Measurements from ENCODE around the gene HSP90AB1.

HSP90AB1 gene

DNA sequence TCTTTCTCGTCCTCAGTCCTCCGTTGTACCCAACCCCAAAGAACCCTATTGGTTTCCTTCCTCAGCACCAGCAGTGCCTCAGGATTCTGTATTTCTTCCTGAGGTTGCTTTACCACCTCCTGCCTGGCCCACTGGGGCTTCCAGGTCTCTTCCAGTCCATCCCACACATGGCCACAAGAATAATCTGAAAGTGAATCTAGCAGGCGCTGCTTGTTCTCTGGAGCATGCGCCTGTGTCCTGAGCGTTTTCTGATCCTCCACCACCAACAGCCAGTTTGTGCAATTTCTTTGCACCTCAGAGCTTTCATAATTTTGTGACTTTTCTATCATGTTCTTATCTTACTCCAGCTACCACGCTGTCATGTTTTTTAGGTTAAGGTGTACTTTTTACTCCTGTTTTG, 11.6 kb upstream of the HSP90AB1 start:
- Histone ChIP-seq H3K4me1 (peaks cover 43% of the 10 kb centered on the region), H3K9ac (no peak overlapping the region), H3K4me2 (no peak overlapping the region), H3K4me3 (no peak overlapping the region), H4K20me1 (no peaks in the 10 kb centered on the region), H3K27me3 (no peaks in the 10 kb centered on the region), H3K27ac (no peak overlapping the region), H3K9me3 (no peaks in the 10 kb centered on the region), H3K36me3 (peaks cover 36% of the 10 kb centered on the region)
- TF ChIP-seq Cebpa-rat (IDR thresholded peaks at IDR 0.05) = no peak

DNA sequence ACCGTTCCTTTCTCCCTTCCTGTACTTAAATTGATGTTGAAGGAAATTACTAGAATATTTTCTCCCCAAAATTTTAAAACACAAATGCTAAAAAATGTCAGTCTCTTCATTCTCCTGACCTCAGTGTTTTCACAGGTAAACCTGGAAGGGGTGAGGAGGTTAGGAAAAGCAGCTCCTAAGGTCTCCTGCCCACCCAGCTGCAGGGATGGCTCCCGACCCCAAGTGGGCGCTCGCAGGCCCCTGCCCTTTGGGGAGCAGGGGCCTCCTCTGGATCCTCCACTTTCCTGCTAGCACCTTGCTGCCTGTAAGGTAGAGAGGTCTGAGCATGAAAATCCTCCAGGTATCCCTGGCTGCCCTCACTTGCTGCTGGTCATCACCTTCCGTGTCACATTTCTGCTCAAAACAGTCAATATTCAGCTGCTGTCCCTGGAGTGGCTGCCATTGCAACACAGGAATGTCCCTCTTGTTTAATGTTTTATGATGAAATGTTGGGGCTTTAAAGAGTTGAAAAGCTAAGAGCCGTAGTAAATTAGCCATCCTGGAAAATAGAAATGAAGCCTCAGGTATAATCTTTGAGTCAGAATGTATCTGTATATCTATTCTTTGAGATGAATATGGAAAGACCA, 10.9 kb upstream of the HSP90AB1 start:
- Histone ChIP-seq H3K4me3 (no peak overlapping the region), H3K9me3 (no peaks in the 10 kb centered on the region), H3K36me3 (peaks cover 29% of the 10 kb centered on the region), H3K4me2 (no peak overlapping the region), H3K4me1 (peaks cover 43% of the 10 kb centered on the region), H3K27me3 (no peaks in the 10 kb centered on the region), H4K20me1 (no peaks in the 10 kb centered on the region), H3K9ac (no peak overlapping the region), H3K27ac (no peak overlapping the region)
- no peak for TF ChIP-seq Cebpa-rat (IDR thresholded peaks at IDR 0.05)

DNA sequence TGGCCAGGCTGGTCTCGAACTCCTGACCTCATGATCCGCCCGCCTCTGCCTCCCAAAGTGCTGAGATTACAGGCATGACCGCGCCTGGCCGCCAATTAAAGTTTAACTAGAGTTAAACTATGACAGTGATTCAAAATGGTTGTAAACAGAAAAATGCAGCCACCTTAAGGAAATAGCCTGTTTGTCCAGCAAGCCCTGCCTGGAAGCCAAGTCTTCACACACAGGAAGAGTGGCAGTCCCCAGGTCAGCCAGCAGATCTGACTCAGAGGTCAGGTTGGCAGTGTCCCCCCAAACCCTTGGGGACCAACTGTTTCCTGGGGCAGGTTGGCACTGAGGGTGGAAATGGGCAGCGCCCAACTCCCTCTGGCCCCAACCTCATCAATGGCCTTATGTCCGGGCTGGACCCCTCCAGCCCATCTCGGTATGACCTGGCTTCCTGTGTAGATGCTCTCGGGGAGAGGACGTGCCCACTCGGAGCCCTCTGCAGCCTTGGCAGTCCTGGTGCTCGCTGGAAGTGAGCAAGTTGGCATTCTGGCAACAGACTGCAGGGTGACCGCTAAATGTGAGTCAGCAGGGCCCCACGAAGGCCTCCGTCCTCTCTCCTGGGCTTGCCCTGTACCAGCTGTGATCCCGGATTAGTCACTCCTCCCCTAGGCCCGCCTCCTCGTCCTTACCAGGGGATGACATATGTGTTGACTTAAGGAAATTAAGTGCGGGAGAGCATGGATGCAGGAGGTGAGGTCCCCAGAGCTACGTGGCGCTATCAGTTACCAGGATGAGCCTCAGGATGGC, 9.7 kb upstream of the HSP90AB1 start:
- peak overlapping the region; percentile 88 for H3K4me2 ChIP-seq
- no peak for TF ChIP-seq Cebpa-rat (IDR thresholded peaks at IDR 0.05)
- H3K36me3 ChIP-seq = peaks cover 17% of the 10 kb centered on the region
- H3K9ac ChIP-seq = peak overlapping the region; percentile 76
- no peaks in the 10 kb centered on the region for H4K20me1 ChIP-seq
- H3K4me3 ChIP-seq = peak overlapping the region; percentile 72
- H3K4me1 ChIP-seq = peaks cover 43% of the 10 kb centered on the region
- peak overlapping the region; percentile 83 for H3K27ac ChIP-seq
- H3K9me3 ChIP-seq = no peaks in the 10 kb centered on the region
- H3K27me3 ChIP-seq = no peaks in the 10 kb centered on the region

DNA sequence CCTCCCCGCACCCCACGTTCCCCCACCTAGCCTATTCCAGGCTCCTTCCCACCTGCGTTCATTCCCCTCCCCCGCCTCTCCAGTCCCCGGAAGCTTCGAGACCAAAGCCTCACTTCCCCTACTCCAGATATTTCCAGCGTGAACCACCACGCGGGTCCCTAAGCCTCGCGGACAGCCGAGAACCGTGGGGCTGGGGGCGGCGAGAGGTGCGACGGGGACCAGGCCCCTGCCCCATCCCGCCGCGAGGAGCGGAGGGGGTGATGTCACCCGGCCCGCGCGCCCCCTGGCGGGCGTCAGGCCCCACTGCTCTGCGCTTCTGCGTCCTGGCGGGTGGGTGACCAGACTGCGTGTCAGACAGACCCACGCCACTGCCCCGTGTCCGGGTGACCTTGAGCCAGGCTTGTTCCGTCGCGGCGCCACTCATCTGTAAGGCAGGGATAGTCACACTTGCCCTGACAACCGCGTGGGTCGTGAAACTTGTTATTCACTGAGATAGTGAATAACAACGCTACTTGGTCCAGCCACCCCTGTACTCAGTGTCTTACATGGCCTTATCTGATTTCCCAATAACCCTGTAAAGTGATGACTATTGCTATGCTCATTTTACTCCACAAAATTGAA, 9.0 kb upstream of the HSP90AB1 start:
- no peak for TF ChIP-seq Cebpa-rat (IDR thresholded peaks at IDR 0.05)
- no peaks in the 10 kb centered on the region for H3K9me3 ChIP-seq
- peaks cover 10% of the 10 kb centered on the region for H3K36me3 ChIP-seq
- peak overlapping the region; percentile 76 for H3K9ac ChIP-seq
- peaks cover 43% of the 10 kb centered on the region for H3K4me1 ChIP-seq
- peak overlapping the region; percentile 88 for H3K4me2 ChIP-seq
- H4K20me1 ChIP-seq = no peaks in the 10 kb centered on the region
- H3K27ac ChIP-seq = peak overlapping the region; percentile 83
- H3K4me3 ChIP-seq = peak overlapping the region; percentile 72
- H3K27me3 ChIP-seq = no peaks in the 10 kb centered on the region

DNA sequence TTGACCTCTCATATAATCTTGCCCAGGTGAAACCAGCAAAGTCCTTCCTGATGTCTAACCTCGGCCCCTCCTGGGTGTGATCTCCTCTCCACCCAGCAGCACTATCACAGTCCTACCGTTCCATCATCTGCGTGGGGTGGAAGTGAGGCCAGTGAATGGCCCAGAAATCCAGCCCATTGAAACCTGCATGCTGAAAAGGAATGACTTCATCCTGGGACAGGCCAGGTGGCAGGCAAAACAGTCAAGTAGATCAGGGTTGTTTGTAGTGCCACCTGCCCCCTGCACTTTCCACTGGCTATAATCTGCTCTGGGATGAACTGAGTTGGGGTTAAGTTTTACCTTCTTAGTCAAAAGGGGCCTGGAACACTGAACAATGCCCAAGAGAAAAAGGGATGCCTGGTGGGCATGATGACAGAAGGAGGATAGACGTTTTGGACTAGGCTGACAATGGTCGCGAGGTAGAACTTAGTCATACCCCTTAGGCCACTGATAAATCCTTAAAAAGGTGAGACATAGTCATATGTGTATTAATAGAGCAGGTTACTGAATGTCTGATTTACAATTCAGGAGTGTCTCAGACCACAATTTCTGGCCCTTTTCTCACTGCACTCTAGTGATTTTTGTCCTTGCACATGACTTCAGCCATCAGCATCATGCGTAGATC, 8.1 kb upstream of the HSP90AB1 start:
- H3K9me3 ChIP-seq = no peaks in the 10 kb centered on the region
- H4K20me1 ChIP-seq = no peaks in the 10 kb centered on the region
- peaks cover 34% of the 10 kb centered on the region for H3K4me1 ChIP-seq
- TF ChIP-seq Cebpa-rat (IDR thresholded peaks at IDR 0.05) = no peak
- no peak overlapping the region for H3K27ac ChIP-seq
- H3K4me3 ChIP-seq = no peak overlapping the region
- H3K4me2 ChIP-seq = no peak overlapping the region
- H3K27me3 ChIP-seq = no peaks in the 10 kb centered on the region
- peaks cover under 1% of the 10 kb centered on the region; the same call in 1 of the 2 replicates for H3K36me3 ChIP-seq
- no peak overlapping the region for H3K9ac ChIP-seq

DNA sequence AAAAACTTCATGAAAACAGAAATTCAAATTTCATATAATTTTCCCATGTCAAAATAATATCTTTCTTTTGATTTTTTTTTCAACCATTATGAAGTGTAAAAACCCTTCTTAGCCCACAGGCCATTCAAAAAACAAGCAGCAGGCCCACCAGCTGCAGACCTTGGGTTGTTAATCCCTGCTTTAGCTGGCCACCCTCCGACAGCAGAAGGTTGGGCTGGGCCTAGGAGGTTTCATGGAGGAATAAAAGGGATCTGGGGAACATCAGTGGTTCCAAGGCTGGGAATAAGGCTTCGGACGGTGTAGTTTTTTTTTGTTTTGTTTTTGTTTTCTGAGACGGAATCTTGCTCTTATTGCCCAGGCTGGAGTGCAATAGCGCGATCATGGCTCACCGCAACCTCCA, 3.6 kb upstream of the HSP90AB1 start:
- Histone ChIP-seq H3K36me3 (peaks cover 4% of the 10 kb centered on the region), H3K27ac (no peak overlapping the region), H3K4me1 (peaks cover 15% of the 10 kb centered on the region), H3K9ac (no peak overlapping the region), H3K27me3 (no peaks in the 10 kb centered on the region), H4K20me1 (peaks cover 14% of the 10 kb centered on the region), H3K4me2 (no peak overlapping the region), H3K4me3 (no peak overlapping the region), H3K9me3 (no peaks in the 10 kb centered on the region)
- no peak for TF ChIP-seq Cebpa-rat (IDR thresholded peaks at IDR 0.05)

DNA sequence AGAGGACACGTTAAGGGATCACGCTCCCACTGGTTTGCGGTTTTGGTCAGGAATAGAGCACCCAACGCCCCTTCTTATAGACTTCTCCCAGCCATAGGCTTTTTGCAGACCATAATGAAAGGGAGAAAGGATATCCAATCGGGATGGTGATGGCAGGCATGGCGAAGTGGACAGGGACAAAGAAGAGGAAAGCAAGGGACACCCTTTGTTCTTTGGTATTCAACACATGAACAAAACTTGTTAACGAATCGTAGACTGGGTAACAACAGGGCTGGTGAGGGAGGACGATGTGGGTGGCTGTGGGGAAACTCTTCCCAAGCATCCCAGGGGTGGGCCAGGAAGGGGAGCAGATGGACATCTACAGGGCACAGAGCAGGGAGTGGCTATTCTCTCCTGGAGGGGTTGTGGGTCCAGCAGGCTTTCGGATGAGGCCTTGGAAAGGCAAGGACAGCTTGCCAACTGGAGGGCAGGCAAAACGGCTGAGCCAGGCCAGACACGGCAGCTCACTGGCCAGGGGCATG, 1.4 kb upstream of the HSP90AB1 start:
- Histone ChIP-seq H4K20me1 (peaks cover 35% of the 10 kb centered on the region), H3K9me3 (no peaks in the 10 kb centered on the region), H3K4me2 (peak overlapping the region; percentile 71), H3K36me3 (peaks cover 25% of the 10 kb centered on the region), H3K9ac (peak overlapping the region; percentile 99), H3K27me3 (no peaks in the 10 kb centered on the region), H3K27ac (peak overlapping the region; percentile 98; the same call in 1 of the 2 replicates), H3K4me3 (peak overlapping the region; percentile 95), H3K4me1 (peaks cover 35% of the 10 kb centered on the region)
- no peak for TF ChIP-seq Cebpa-rat (IDR thresholded peaks at IDR 0.05)

DNA sequence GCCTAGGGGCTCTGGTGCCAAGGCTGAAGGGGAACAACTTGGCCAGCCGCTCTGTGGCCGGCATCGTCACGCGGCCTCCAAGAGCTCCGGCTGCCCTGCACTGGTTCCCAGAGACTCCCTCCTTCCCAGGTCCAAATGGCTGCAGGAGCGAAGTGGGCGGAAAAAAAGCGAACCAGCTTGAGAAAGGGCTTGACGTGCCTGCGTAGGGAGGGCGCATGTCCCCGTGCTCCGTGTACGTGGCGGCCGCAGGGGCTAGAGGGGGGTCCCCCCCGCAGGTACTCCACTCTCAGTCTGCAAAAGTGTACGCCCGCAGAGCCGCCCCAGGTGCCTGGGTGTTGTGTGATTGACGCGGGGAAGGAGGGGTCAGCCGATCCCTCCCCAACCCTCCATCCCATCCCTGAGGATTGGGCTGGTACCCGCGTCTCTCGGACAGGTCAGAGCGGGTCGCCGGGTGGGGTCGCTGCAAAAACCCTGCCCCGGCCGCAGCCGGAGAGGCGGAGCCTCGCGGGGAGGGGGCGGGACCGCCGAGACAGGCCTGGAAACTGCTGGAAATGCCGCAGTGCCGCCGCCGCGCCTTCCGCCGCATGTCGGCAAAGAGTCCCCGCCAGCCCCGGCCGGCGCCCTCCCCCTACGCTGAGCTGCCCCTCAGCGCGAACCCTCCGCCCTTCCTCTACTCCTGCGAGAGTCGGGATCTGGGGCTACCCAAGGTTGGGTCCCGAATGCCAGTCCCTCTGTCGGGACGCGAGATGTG, 814 bp upstream of the HSP90AB1 start:
- peaks cover 41% of the 10 kb centered on the region for H4K20me1 ChIP-seq
- no peaks in the 10 kb centered on the region for H3K9me3 ChIP-seq
- H3K36me3 ChIP-seq = peaks cover 32% of the 10 kb centered on the region
- peak overlapping the region; percentile 99 for H3K9ac ChIP-seq
- peak overlapping the region; percentile 95 for H3K4me3 ChIP-seq
- peak overlapping the region; percentile 98 for H3K27ac ChIP-seq
- TF ChIP-seq Cebpa-rat (IDR thresholded peaks at IDR 0.05) = no peak
- no peaks in the 10 kb centered on the region for H3K27me3 ChIP-seq
- peak overlapping the region; percentile 71 for H3K4me2 ChIP-seq
- peaks cover 42% of the 10 kb centered on the region for H3K4me1 ChIP-seq
